ENCODE data around the gene CD22. TPM values are rescaled to one million over a fixed set of nuclear protein-coding genes. Genes with fewer than 3 reads are reported as not detected.
"Not testable (repeated sequence)": the region's sequence is repeated elsewhere in the genome, so short reads cannot be mapped to it uniquely, and the experiment has no call there.

Gene CD22
- total RNA-seq, 2 experiments from 2014 or later: 0.75 to 1.2 TPM

DNA sequence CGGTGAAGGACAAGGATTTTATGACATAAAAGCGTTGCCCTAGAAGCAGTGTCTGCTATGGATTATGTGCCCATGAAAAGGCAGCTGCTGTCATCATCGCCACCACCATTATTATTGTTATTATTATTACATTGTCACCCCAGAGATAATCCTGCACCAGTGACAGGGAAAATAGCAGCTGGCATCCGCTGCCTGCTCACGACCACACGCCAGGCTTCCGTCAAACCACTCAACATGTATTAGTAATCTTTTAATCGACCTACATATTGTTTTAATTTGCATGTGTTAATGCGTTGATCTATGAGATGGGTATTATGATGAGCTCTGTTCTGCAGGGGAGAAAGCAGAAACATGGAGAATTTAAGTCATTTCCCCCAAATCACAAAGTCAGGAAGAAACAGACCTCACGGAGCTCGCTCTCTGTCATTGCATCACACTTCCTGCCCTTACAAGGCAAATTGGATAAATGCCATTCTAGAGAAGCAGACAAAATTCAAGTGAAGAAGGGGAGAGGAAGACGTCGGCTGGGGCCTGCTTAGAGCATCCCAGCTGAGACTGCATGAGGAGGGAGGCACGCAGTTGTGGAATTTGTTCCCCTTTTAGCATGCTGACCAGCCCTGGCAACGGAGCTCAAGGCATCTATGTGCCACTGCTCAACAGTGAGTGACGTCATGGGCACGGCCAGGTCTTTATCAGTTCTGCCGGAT lies 29.0 kb downstream of the CD22 start, which contains the start of gene FFAR3:
TSS of gene FFAR3 (plus strand) at position 594 of the 707 bp plus-strand sequence. CDS start 431 bp downstream, outside the sequence.
- POLR2A ChIA-PET: interaction anchor here (1.3 kb wide), 1 partner anchor 11 kb away, joined by 3 read pairs; no protein-coding TSS in a partner anchor
- peak within 1 kb of the TSS; percentile 21 for H3K4me3 Mint-ChIP-seq
- DNase-seq: peak; percentile 21

DNA sequence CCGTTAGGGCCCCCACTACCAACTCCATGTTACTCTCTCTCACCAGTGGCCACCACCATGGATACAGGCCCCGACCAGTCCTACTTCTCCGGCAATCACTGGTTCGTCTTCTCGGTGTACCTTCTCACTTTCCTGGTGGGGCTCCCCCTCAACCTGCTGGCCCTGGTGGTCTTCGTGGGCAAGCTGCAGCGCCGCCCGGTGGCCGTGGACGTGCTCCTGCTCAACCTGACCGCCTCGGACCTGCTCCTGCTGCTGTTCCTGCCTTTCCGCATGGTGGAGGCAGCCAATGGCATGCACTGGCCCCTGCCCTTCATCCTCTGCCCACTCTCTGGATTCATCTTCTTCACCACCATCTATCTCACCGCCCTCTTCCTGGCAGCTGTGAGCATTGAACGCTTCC lies 29.8 kb downstream of the CD22 start:
- H3K9me3 Mint-ChIP-seq; POLR2A ChIA-PET; intact Hi-C loops (cut with micrococcal nuclease); H3K27ac Mint-ChIP-seq; H3K36me3 Mint-ChIP-seq; H3K27me3 Mint-ChIP-seq; H3K4me3 Mint-ChIP-seq: not testable (repeated sequence)
- peaks cover 12% of the 10 kb centered on the region for H3K4me1 Mint-ChIP-seq (ENCODE audit: low read depth)
- CTCF ChIA-PET: interaction anchor here (1.1 to 1.6 kb wide), 3 partner anchors 136 to 233 kb away, joined by 3 to 8 read pairs (median 6); no protein-coding TSS in a partner anchor
- DNase-seq: peak; percentile 15

More for the DNA sequence above, 29.0 kb downstream of the CD22 start, which contains the start of gene FFAR3:
- intact Hi-C loops (cut with micrococcal nuclease): no loop called here
- Mint-ChIP-seq H3K4me1 (ENCODE audit: low read depth) (peaks cover 14% of the 10 kb centered on the region), H3K9me3 (no peaks in the 10 kb centered on the region), H3K27me3 (peaks cover 9% of the 10 kb centered on the region), H3K36me3 (no peaks in the 10 kb centered on the region), H3K27ac (peak within 1 kb of the TSS; percentile 20)
- CTCF ChIA-PET: interaction anchor here (1.0 to 2.5 kb wide), 6 partner anchors 11 to 233 kb away, joined by 3 to 13 read pairs (median 5); partner anchors contain the start of gene FFAR1

DNA sequence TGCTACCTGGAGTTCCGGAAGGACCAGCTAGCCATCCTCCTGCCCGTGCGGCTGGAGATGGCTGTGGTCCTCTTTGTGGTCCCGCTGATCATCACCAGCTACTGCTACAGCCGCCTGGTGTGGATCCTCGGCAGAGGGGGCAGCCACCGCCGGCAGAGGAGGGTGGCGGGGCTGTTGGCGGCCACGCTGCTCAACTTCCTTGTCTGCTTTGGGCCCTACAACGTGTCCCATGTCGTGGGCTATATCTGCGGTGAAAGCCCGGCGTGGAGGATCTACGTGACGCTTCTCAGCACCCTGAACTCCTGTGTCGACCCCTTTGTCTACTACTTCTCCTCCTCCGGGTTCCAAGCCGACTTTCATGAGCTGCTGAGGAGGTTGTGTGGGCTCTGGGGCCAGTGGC lies 30.4 kb downstream of the CD22 start:
- POLR2A ChIA-PET: not testable (repeated sequence)

GRCh38 chr19:35360081-35360480 lies 31.1 kb downstream of the CD22 start:
- H3K27me3 Mint-ChIP-seq; POLR2A ChIA-PET; H3K27ac Mint-ChIP-seq; H3K9me3 Mint-ChIP-seq; H3K4me3 Mint-ChIP-seq; CTCF ChIA-PET; H3K36me3 Mint-ChIP-seq; DNase-seq; intact Hi-C loops (cut with micrococcal nuclease): not testable (repeated sequence)
- H3K4me1 Mint-ChIP-seq (ENCODE audit: low read depth): peaks cover 12% of the 10 kb centered on the region

More for the DNA sequence above, 30.4 kb downstream of the CD22 start:
- H3K4me1 Mint-ChIP-seq (ENCODE audit: low read depth): peaks cover 12% of the 10 kb centered on the region
- H3K27ac Mint-ChIP-seq; H3K27me3 Mint-ChIP-seq; intact Hi-C loops (cut with micrococcal nuclease); CTCF ChIA-PET; H3K4me3 Mint-ChIP-seq; H3K9me3 Mint-ChIP-seq; H3K36me3 Mint-ChIP-seq: not testable (repeated sequence)
- DNase-seq: peak; percentile 7

DNA sequence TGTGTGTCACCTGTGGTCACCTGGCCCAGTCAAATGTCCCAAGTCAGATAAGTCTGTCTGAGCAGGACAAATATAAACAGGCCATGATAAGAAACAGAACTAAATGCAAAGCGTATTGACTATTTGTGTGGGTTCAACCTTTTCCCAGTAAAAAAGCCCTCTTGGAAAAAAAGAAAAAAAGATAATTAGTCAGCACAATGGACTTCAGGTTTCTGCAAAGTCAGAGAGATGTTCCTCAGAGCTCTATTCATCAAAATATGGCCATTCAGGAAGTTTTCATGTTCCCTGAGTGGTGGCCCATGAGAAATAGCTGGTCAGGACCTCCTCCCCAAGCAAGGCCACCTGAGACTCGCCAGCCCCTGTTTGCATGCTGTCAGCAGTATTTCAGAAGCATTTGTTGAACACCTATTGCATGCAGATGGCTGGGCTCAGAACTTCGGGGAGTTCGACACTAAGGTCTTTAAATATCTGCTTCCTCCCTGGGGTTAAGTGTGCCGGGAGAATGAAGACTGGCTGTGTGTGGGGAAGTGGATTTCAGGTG lies 32.0 kb downstream of the CD22 start:
- intact Hi-C loops (cut with micrococcal nuclease): no loop called here
- no peak for DNase-seq
- H3K4me1 Mint-ChIP-seq (ENCODE audit: low read depth): peaks cover 12% of the 10 kb centered on the region
- H3K27me3 Mint-ChIP-seq: peaks cover 9% of the 10 kb centered on the region
- H3K36me3 Mint-ChIP-seq: no peaks in the 10 kb centered on the region
- ChIA-PET CTCF (interaction anchor here (0.8 to 1.1 kb wide), 2 partner anchors 8 to 66 kb away, joined by 3 read pairs; no protein-coding TSS in a partner anchor), POLR2A (interaction anchor here (0.6 kb wide), 1 partner anchor 92 kb away, joined by 3 read pairs; the partner anchor contains the start of gene USF2)
- H3K4me3 Mint-ChIP-seq: no peak overlapping the region
- no peak overlapping the region for H3K27ac Mint-ChIP-seq
- no peaks in the 10 kb centered on the region for H3K9me3 Mint-ChIP-seq

DNA sequence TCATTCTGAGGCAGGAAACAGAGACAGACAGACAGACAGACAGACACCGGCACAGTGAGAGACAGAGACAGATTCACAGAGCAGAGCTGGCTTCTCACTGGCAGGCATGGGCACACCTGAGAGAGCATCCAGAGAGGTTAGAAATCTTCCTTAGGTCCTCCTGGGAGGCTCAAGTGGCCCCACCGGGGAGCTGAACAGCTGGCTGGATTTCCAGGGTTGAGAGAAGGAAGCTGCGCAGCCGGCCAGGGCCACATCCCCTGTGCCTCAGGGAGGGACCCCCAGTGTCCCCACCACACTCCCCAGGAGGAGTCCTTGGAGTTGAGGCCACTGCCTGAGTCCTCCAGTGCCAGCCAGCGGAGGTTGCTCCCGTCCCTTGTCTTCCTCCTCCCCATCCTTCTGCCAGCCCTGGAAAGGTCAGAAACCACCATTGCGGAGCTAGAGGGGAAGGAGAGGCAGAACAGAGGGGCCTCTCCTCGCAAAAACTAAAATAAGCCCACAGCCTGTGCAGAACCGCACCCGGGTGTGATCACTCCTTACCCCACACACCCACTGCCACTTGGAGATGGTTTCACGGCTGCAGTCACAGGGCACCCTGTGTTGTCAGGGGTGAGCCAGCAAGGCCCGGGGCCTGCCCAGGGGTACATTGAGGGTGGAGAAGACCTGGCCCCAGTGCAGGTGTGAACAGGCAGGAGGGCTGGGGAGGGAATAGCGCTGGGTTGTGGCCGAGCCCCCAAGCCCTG lies 33.4 kb downstream of the CD22 start:
- Mint-ChIP-seq H3K9me3 (no peaks in the 10 kb centered on the region), H3K27ac (no peak overlapping the region), H3K36me3 (no peaks in the 10 kb centered on the region), H3K4me1 (ENCODE audit: low read depth) (peaks cover 10% of the 10 kb centered on the region), H3K27me3 (peaks cover 7% of the 10 kb centered on the region), H3K4me3 (no peak overlapping the region)
- intact Hi-C loops (cut with micrococcal nuclease): no loop called here
- CTCF ChIA-PET: interaction anchor here (0.8 to 1.1 kb wide), 2 partner anchors 9 kb away, joined by 3 read pairs; no protein-coding TSS in a partner anchor
- POLR2A ChIA-PET: no interaction called here
- DNase-seq: no peak

DNA sequence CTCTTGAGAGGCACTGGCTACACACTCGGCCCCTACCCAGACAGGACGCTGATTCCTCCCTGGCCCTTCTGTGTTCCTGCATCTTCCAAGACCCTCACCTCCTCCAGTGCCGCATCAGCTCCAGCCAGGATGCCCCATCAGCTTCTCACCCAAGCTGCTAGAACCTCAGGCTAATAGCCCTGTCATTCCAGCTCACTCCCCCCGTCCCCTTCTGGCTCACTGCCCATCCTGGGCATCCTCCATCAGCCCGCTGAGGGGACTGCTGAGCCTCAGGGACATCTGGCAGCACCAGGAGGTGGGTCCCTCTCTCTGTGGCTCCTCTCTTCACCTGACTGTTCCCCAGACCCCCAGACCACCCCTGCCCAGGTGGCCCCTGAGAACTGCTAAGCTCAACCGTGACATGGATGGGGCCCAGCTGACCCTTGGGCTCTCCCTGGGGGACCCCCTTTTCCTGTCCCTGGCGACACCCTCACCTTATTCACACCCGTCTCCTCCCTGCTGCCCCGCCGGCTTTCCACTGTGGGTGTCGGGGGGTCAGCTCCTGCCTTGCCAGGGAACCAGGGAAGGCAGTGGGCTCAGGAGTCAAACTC lies 34.1 kb downstream of the CD22 start:
- POLR2A ChIA-PET: no interaction called here
- Mint-ChIP-seq H3K36me3 (no peaks in the 10 kb centered on the region), H3K9me3 (no peaks in the 10 kb centered on the region), H3K27me3 (peaks cover 8% of the 10 kb centered on the region), H3K4me1 (ENCODE audit: low read depth) (peaks cover 6% of the 10 kb centered on the region), H3K27ac (no peak overlapping the region), H3K4me3 (no peak overlapping the region)
- CTCF ChIA-PET: interaction anchor here (0.8 kb wide), 1 partner anchor 10 kb away, joined by 3 read pairs; no protein-coding TSS in a partner anchor
- no peak for DNase-seq
- intact Hi-C loops (cut with micrococcal nuclease): no loop called here

DNA sequence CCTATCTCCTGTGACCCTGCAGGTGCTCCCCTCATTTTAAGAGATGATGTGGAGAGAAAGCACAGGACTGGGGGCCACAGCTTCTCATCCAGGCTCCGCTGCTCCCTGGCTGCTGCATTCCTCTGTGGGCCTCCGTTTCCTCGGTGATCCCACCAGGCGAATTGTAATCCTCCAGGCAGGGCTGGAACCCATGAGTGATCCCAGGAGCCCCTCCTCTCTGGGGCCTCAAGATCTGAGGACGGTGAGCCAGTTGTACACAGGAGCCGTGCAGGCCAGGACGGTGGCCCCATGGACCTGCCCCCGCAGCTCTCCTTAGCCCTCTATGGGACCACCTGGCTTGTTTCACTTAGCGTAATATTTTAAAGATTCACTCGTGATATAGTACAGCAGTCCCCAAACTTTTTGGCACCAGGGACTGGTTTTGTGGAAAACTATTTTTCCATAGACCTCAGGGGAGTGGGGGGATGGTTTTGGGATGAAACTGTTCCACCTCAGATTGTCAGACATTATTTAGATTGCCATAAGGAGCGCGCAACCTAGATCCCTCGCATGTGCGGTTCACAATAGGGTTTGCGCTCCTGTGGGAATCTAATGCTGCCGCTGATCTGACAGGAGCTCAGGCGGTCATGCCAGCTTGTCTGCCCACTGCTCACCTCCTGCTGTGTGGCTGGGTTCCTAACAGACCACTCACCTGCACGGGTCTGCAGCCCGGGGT lies 34.9 kb downstream of the CD22 start:
- Mint-ChIP-seq H3K4me1 (ENCODE audit: low read depth) (peaks cover 3% of the 10 kb centered on the region), H3K9me3 (no peaks in the 10 kb centered on the region), H3K4me3 (no peak overlapping the region), H3K27ac (no peak overlapping the region), H3K27me3 (peaks cover 9% of the 10 kb centered on the region), H3K36me3 (no peaks in the 10 kb centered on the region)
- CTCF ChIA-PET: interaction anchor here (0.6 to 1.0 kb wide), 4 partner anchors 35 to 145 kb away, joined by 3 to 4 read pairs (median 3); no protein-coding TSS in a partner anchor
- intact Hi-C loops (cut with micrococcal nuclease): no loop called here
- POLR2A ChIA-PET: no interaction called here
- no peak for DNase-seq

- intact Hi-C loops (cut with micrococcal nuclease): no loop called here
- ChIA-PET CTCF (no interaction called here), POLR2A (no interaction called here)
- H3K27me3 Mint-ChIP-seq: peaks cover 9% of the 10 kb centered on the region
- H3K9me3 Mint-ChIP-seq: peaks cover 3% of the 10 kb centered on the region
- no peak overlapping the region for H3K27ac Mint-ChIP-seq
- no peak for DNase-seq
- H3K4me1 Mint-ChIP-seq (ENCODE audit: low read depth): peaks cover 6% of the 10 kb centered on the region
- no peak overlapping the region for H3K4me3 Mint-ChIP-seq
- H3K36me3 Mint-ChIP-seq: no peaks in the 10 kb centered on the region
Measured at GRCh38 chr19:35365303-35365702, 36.3 kb downstream of the CD22 start.

DNA sequence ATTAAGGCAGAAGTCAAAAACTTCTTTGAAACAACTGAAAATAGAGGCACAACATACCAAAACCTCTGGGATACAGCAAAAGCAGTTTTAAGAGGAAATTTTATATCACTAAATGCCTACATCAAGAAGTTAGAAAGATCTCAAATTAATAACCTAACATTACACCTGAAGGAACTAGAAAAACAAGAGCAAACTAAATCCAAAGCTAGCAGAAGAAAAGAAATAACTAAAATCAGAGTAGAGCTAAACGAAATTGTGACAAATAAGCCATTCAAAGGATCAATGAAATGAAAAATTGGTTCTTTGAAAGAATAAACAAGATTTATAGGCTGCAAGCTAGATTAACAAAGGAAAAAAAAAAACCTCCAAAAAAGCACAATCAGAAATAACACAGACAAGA lies 39.4 kb downstream of the CD22 start:
- H3K27ac Mint-ChIP-seq: no peak overlapping the region
- H3K4me3 Mint-ChIP-seq: no peak overlapping the region
- H3K36me3 Mint-ChIP-seq: no peaks in the 10 kb centered on the region
- CTCF ChIA-PET: no interaction called here
- H3K4me1 Mint-ChIP-seq (ENCODE audit: low read depth): peaks cover 6% of the 10 kb centered on the region
- no peak for DNase-seq
- intact Hi-C loops (cut with micrococcal nuclease): no loop called here
- peaks cover 2% of the 10 kb centered on the region for H3K27me3 Mint-ChIP-seq
- H3K9me3 Mint-ChIP-seq: peaks cover 3% of the 10 kb centered on the region
- POLR2A ChIA-PET: no interaction called here

DNA sequence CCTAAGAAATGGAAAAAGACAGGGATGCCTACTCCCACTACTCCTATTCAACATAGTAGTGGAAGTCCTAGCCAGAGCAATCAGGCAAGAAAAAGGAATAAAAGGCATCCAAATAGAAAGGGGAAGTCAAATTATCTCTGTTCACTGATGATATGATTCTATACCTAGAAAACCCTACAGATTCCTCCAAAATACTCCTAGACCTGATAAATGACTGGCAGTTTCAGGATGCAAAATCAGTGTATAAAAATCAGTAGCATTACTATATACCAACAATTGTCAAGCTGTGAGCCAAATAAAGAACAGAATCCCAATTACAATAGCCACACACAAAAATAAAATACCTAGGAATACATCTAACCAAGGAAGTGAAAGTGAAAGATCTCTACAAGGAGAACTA lies 40.5 kb downstream of the CD22 start:
- peaks cover 8% of the 10 kb centered on the region for H3K4me1 Mint-ChIP-seq (ENCODE audit: low read depth)
- no peak overlapping the region for H3K4me3 Mint-ChIP-seq
- no peak for DNase-seq
- peaks cover 2% of the 10 kb centered on the region for H3K27me3 Mint-ChIP-seq
- intact Hi-C loops (cut with micrococcal nuclease): no loop called here
- no peaks in the 10 kb centered on the region for H3K36me3 Mint-ChIP-seq
- ChIA-PET CTCF (interaction anchor here (1.0 kb wide), 1 partner anchor 97 kb away, joined by 3 read pairs; no protein-coding TSS in a partner anchor), POLR2A (no interaction called here)
- no peak overlapping the region for H3K27ac Mint-ChIP-seq
- H3K9me3 Mint-ChIP-seq: peaks cover 3% of the 10 kb centered on the region

Measured in activated CD4-positive, alpha-beta memory T cell treated with anti-CD3 and anti-CD28 coated beads for 36 hours (primary cell).